SK-N-SH (cell line): Measurements from ENCODE around the gene DAB2. TPM values are rescaled to one million over a fixed set of nuclear protein-coding genes. Genes with fewer than 3 reads are reported as not detected.

Experiments
- CTCF ChIA-PET: fragments of 300-600, 350-600 bp; formaldehyde crosslinking; extraction: SDS; loops from one replicate; lab custom pipeline; 2021; lab: Yijun Ruan, JAX
- POLR2A ChIA-PET: fragments of 350-600 bp; sonication (Branson Sonifier 250); formaldehyde crosslinking; extraction: SDS; loops from one replicate; lab custom pipeline; 2020; ENCODE audit warnings: antibody characterized with exemption, inconsistent platforms; lab: Yijun Ruan, JAX
- DNase-seq: peaks from one replicate; pipeline ENCODE4 v3.0.0; 2012
- H2AFZ ChIP-seq: fragments of 200-600 bp; sonication (generic); 2 replicates; pipeline ENCODE4 v1.8.1; 2016; ENCODE audit warnings: antibody characterized with exemption, mild to moderate bottlenecking, low read depth
- H3F3A ChIP-seq: fragments of 200-600 bp; sonication (generic); replicated peaks from 2 replicates; pipeline ENCODE3; 2016; ENCODE audit warnings: antibody characterized with exemption, mild to moderate bottlenecking; ENCODE audit not compliant: insufficient read depth
- H3K27ac ChIP-seq, 2 experiments: fragments of 200-500 bp in 1 of 2; fragments of 200-600 bp in 1 of 2; sonication (Bioruptor generic) in 1 of 2; sonication (generic), shearing (Covaris generic) in 1 of 2; 2 replicates each; pipeline versions ENCODE4 v1.5.1 to v1.6.1; 2014 to 2016; ENCODE audit warnings: low read depth in 2 of 2, inconsistent platforms in 1 of 2, low read length in 1 of 2, mild to moderate bottlenecking in 1 of 2, mixed read lengths in 1 of 2
- H3K27me3 ChIP-seq: fragments of 200-600 bp; sonication (generic), shearing (Covaris generic); 2 replicates; pipeline ENCODE4 v1.6.1; 2016; ENCODE audit warnings: mixed run types; ENCODE audit not compliant: insufficient read depth
- H3K36me3 ChIP-seq, 2 experiments: fragments of 200-500 bp in 1 of 2; fragments of 200-600 bp in 1 of 2; sonication (Bioruptor generic) in 1 of 2; sonication (generic) in 1 of 2; replicated peaks in 1 of 2; 2 replicates each; pipeline versions ENCODE3 to v1.5.1; 2014 to 2016; ENCODE audit warnings: low read length in 1 of 2, mild to moderate bottlenecking in 1 of 2; ENCODE audit not compliant: insufficient read depth in 2 of 2, control insufficient read depth in 1 of 2
- H3K4me1 ChIP-seq, 2 experiments: fragments of 200-500 bp in 1 of 2; fragments of 200-600 bp in 1 of 2; sonication (Bioruptor generic) in 1 of 2; sonication (generic), shearing (Covaris generic) in 1 of 2; 2 replicates each; pipeline versions ENCODE4 v1.5.1 to v1.6.1; 2014 to 2016; ENCODE audit warnings: low read depth in 1 of 2, low read length in 1 of 2, mixed run types in 1 of 2; ENCODE audit not compliant: insufficient read depth in 2 of 2, control insufficient read depth in 1 of 2
- H3K4me2 ChIP-seq: fragments of 200-600 bp; sonication (generic), shearing (Covaris generic); 2 replicates; pipeline ENCODE4 v1.6.1; 2017; ENCODE audit warnings: mixed run types
- H3K4me3 ChIP-seq, 2 experiments: fragments of 200-500 bp in 1 of 2; fragments of 200-600 bp in 1 of 2; sonication (Bioruptor generic) in 1 of 2; sonication (generic), shearing (Covaris generic) in 1 of 2; 2 replicates each; pipeline versions ENCODE4 v1.5.1 to v1.8.1; 2014 to 2016; ENCODE audit warnings: low read depth in 2 of 2, inconsistent platforms in 1 of 2, low read length in 1 of 2, mild to moderate bottlenecking in 1 of 2, mixed read lengths in 1 of 2, moderate library complexity in 1 of 2
- H3K79me2 ChIP-seq: fragments of 200-600 bp; sonication (generic); 2 replicates; pipeline ENCODE4 v1.8.1; 2017; ENCODE audit warnings: mild to moderate bottlenecking; ENCODE audit not compliant: insufficient read depth
- H3K9ac ChIP-seq: fragments of 200-600 bp; sonication (generic); 2 replicates; pipeline ENCODE4 v1.6.1; 2017; ENCODE audit warnings: mixed run types
- H3K9me2 ChIP-seq: fragments of 200-600 bp; sonication (generic); 2 replicates; pipeline ENCODE4 v1.6.1; 2017; ENCODE audit warnings: mixed run types
- H3K9me3 ChIP-seq: fragments of 200-600 bp; sonication (generic); 2 replicates; pipeline ENCODE4 v1.6.1; 2017; ENCODE audit warnings: mixed run types, mild to moderate bottlenecking, moderate library complexity
- H4K20me1 ChIP-seq: fragments of 200-600 bp; sonication (generic); 2 replicates; pipeline ENCODE4 v1.6.1; 2017; ENCODE audit warnings: mild to moderate bottlenecking, mixed run types; ENCODE audit not compliant: insufficient read depth
- CTCF ChIP-seq: fragments of 200-600 bp; sonication (generic); IDR thresholded peaks from 2 replicates; pipeline ENCODE4 v1.6.1; 2017; ENCODE audit warnings: antibody characterized with exemption, mild to moderate bottlenecking, moderate library complexity
- EZH2phosphoT487 ChIP-seq: fragments of 200-600 bp; sonication (generic); IDR thresholded peaks from 2 replicates; pipeline ENCODE4 v1.6.1; 2017; ENCODE audit warnings: low read depth, mixed run types, mild to moderate bottlenecking, antibody characterized with exemption, moderate library complexity, borderline replicate concordance
- FOSL2 ChIP-seq: IDR thresholded peaks from 2 replicates; pipeline ENCODE4 v1.4.0; 2012; ENCODE audit warnings: low read depth, mild to moderate bottlenecking, moderate library complexity, borderline replicate concordance
- FOXJ3 ChIP-seq: sonication (generic); formaldehyde crosslinking; IDR thresholded peaks from 2 replicates; pipeline ENCODE4 v1.5.1; 2020; ENCODE audit warnings: mild to moderate bottlenecking, missing genetic modification reagents
- MXI1 ChIP-seq: IDR thresholded peaks from 2 replicates; pipeline ENCODE4 v1.6.1; 2012; ENCODE audit warnings: mild to moderate bottlenecking, low read depth, low read length, improper control_type of control experiment
- NRF1 ChIP-seq: IDR thresholded peaks from 2 replicates; pipeline ENCODE4 v1.6.1; 2012; ENCODE audit warnings: low read depth, mild to moderate bottlenecking, low read length
- PBX3 ChIP-seq: IDR thresholded peaks from 2 replicates; pipeline ENCODE4; 2012
- YY1 ChIP-seq: IDR thresholded peaks from 2 replicates; pipeline ENCODE4 v1.4.0; 2012; ENCODE audit warnings: low read depth, mild to moderate bottlenecking
- WGBS: methylation state at CpG from one replicate; pipeline ENCODE4 v1.1.6; 2017; ENCODE audit warnings: low lambda C conversion rate; 5-methylcytosine and 5-hydroxymethylcytosine counted together
- polyA plus RNA-seq, 3 experiments: library from polyadenylated mRNA; depleted of rRNA; stranded (reverse); fragments of >200 nt; gene quantifications; 2 replicates each; pipeline ENCODE4 v1.2.3, GENCODE V29; 2012

The DAB2 gene
- polyA plus RNA-seq, 1 of the 3 experiments (the other 2 are of a cell fraction), result 23.7 TPM

- no peak for TF ChIP-seq YY1
- no peak for TF ChIP-seq FOSL2
- no peak for TF ChIP-seq NRF1
- no peak for TF ChIP-seq PBX3
- TF ChIP-seq FOXJ3, result no peak
- TF ChIP-seq MXI1, result no peak
- TF ChIP-seq, all 33 proteins: peak for 0
- Histone ChIP-seq H3K9ac (no peak overlapping the region), H3K9me2 (no peaks in the 10 kb centered on the region), H3K27me3 (peaks cover 12% of the 10 kb centered on the region; the same call in 1 of the 2 replicates), H3K4me3 (no peak overlapping the region), H3K36me3 (no peaks in the 10 kb centered on the region), H3K4me2 (peak overlapping the region; percentile 18; the same call in 1 of the 2 replicates), H3K27ac (peak overlapping the region in 1 of 2 experiments; percentile 48; a peak in 1 of 4 replicates), H3F3A (peaks cover 7% of the 10 kb centered on the region), H4K20me1 (no peaks in the 10 kb centered on the region), H3K9me3 (no peaks in the 10 kb centered on the region), H2AFZ (no peak overlapping the region), H3K4me1 (peaks cover 0 to 1% of the 10 kb centered on the region in 2 experiments; a peak in 2 of 4 replicates), H3K79me2 (no peaks in the 10 kb centered on the region)
- ChIA-PET POLR2A (no interaction called here), CTCF (interaction anchor here (0.6 kb wide), 1 partner anchor 16 kb away, joined by 3 read pairs; the partner anchor contains the start of gene DAB2)
- 14% methylated on average over 2 of the region's 2 CpGs for WGBS
- no peak for DNase-seq
Measured at GRCh38 chr5:39440958-39441624, 16.3 kb upstream of the DAB2 start.

GRCh38 chr5:39440192-39440957 lies 15.6 kb upstream of the DAB2 start:
- POLR2A ChIA-PET, result no interaction called here
- peak overlapping the region; percentile 18; the same call in 1 of the 2 replicates for H3K4me2 ChIP-seq
- CTCF ChIA-PET, result no interaction called here

More at GRCh38 chr5:39440192-39440957, 15.6 kb upstream of the DAB2 start:
- Histone ChIP-seq H3K9ac (no peak overlapping the region), H3K9me3 (no peaks in the 10 kb centered on the region), H3K4me1 (no peaks in the 10 kb centered on the region; a peak in 2 of 4 replicates), H4K20me1 (no peaks in the 10 kb centered on the region), H3K9me2 (no peaks in the 10 kb centered on the region), H3K4me3 (no peak overlapping the region), H2AFZ (no peak overlapping the region), H3K36me3 (no peaks in the 10 kb centered on the region), H3F3A (peaks cover 4% of the 10 kb centered on the region), H3K79me2 (no peaks in the 10 kb centered on the region), H3K27me3 (peaks cover 20% of the 10 kb centered on the region; the same call in 1 of the 2 replicates), H3K27ac (peak overlapping the region in 1 of 2 experiments; percentile 40; a peak in 1 of 4 replicates)
- TF ChIP-seq EZH2phosphoT487 (no peak), CTCF (no peak)
- 14% methylated on average over 3 of the region's 3 CpGs for WGBS
- no peak for DNase-seq
